GM21717 (cell line): ENCODE results near the gene HEATR1.
"Not testable (repeated sequence)": the region's sequence is repeated elsewhere in the genome, so short reads cannot be mapped to it uniquely, and the experiment has no call there.

ENCODE experiments used
- ATAC-seq: cut with Tn5 transposase; IDR thresholded peaks from one replicate; pipeline ENCODE4 v1.9.1; 2021; ENCODE audit warnings: mild to moderate bottlenecking, moderate library complexity; ENCODE audit not compliant: unreplicated experiment

Gene HEATR1, protein sequence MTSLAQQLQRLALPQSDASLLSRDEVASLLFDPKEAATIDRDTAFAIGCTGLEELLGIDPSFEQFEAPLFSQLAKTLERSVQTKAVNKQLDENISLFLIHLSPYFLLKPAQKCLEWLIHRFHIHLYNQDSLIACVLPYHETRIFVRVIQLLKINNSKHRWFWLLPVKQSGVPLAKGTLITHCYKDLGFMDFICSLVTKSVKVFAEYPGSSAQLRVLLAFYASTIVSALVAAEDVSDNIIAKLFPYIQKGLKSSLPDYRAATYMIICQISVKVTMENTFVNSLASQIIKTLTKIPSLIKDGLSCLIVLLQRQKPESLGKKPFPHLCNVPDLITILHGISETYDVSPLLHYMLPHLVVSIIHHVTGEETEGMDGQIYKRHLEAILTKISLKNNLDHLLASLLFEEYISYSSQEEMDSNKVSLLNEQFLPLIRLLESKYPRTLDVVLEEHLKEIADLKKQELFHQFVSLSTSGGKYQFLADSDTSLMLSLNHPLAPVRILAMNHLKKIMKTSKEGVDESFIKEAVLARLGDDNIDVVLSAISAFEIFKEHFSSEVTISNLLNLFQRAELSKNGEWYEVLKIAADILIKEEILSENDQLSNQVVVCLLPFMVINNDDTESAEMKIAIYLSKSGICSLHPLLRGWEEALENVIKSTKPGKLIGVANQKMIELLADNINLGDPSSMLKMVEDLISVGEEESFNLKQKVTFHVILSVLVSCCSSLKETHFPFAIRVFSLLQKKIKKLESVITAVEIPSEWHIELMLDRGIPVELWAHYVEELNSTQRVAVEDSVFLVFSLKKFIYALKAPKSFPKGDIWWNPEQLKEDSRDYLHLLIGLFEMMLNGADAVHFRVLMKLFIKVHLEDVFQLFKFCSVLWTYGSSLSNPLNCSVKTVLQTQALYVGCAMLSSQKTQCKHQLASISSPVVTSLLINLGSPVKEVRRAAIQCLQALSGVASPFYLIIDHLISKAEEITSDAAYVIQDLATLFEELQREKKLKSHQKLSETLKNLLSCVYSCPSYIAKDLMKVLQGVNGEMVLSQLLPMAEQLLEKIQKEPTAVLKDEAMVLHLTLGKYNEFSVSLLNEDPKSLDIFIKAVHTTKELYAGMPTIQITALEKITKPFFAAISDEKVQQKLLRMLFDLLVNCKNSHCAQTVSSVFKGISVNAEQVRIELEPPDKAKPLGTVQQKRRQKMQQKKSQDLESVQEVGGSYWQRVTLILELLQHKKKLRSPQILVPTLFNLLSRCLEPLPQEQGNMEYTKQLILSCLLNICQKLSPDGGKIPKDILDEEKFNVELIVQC (N-terminal part only)

DNA sequence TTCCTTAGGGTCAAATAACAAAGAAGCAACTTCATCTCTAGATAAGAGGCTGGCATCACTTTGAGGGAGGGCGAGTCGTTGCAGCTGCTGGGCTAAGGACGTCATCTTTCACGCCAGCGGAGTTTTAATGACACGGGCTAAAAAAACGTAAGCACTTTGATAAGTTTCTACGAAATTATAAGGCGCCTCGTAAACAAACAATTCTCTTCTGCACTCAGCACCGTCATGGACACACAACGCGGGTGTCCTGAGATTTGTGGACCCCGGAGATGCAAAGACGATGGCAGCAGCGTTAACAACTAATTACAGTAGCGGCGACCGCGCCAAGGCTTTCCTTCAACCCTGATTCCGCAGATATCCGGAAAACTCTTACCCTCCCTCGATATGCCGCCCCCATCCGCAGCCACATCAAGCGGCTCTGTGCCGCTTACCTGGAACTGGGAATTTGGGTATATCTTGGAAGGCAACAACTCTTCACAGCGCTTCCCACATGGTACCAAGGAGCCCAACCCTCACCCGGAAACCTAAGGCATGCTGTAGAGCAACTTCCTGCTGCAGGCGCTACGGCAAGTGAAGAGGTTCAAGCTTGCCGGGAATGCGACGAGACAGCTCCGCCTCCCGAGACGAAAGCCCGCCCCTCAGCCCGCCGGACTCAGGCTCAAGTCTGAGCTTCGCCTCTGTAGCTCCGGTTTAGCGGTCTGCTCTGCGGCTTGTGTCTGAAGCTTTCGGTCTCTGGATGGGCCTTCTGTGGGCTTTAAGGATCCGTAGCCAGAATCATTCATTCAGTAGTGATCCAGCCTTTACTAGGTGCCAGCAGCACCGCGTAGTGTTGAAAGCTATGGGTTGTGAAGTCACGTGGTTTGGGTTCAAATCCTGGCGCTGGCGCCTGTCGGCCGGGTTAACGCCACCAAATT, at the start of gene HEATR1:
Gene HEATR1, minus strand, starts transcription at position 526 of the 914 bp plus-strand sequence. Its CDS starts 421 bp downstream, at position 105.
- peak; percentile 98 for ATAC-seq

DNA sequence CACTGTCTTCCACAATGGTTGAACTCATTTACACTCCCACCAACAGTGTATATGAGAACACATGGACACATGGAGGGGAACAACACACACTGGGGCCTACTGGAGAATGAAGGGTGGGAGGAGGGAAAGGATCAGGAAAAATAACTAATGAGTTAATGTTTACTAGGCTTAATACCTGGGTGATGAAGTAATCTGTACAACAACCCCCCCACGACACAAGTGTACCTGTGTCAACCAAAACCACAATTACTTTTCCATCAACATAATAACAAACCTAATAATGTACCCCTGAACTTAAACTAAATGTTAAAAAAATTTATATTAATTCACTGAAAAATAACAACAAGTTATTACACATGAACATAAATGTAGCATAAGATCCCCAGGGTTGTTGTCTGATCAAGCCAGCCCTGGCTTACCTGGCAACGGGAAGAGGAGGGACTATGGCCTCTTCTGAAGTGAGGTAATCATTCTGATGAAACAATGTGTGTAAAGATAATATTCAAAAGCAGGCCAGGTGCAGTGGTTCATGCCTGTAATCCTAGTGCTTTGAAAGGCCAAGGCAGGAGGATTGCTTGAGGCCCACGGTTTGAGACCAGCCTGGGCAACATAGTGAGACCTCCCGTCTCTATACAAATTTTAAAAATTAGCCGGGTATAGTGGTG, 40.8 kb upstream of the HEATR1 start:
- no peak for ATAC-seq

DNA sequence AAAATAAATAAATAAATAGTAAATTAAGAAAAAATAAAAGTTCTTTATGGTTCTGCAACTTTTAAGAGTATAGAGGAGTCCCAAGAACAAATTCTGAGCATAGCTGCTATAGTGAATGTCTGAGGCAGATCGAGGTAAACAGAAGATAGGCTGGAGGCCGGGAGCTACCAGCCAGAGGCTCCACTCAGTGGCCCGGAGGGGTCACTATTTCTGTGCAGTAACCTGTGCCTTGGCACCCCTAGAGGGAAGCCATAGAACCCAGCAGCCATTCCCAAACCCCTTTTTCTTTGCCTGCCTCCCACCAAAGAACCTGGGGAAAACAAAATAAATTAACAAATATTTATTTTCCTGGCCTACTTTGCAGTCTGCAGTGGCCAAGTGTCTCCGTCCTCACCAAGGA, 38.4 kb upstream of the HEATR1 start:
- ATAC-seq = no peak

DNA sequence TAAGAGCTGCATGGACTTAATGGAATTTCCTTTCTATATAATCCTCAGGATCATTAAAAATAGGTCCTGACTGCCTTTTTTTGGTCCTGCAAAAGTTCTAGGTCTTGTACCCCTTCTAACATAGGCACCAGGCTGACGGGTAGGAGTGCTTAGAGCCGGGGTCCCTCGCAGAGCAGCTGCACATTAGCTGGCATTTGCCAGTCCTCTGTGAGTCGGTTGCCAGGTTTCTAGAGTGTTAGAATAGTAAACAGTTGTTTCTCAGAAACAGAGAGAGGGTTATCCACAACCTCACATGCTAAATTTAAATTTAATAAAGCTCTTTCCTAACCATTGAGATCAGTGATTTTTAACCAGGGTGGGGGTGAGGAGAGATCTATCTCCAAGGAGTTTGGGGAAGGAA, 35.4 kb upstream of the HEATR1 start:
- no peak for ATAC-seq

DNA sequence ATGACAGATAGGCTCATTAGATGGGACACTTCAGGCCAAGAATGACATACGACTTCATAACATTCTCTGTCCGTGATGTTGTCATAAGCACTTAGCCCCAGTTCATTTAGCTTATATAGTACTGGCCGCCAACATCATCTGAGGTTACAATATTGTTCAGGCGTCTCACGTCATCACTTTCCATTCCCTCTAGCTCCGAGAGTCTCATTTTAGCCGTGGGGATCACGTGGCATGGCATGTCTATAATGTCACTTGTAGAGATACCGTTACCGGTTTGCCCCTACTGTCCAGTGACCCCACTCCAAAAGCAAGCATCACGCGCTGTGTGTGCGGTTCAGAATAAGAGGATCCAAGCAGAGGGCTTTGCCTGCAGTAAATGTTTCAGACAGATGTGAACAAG, 34.6 kb upstream of the HEATR1 start:
- no peak for ATAC-seq

DNA sequence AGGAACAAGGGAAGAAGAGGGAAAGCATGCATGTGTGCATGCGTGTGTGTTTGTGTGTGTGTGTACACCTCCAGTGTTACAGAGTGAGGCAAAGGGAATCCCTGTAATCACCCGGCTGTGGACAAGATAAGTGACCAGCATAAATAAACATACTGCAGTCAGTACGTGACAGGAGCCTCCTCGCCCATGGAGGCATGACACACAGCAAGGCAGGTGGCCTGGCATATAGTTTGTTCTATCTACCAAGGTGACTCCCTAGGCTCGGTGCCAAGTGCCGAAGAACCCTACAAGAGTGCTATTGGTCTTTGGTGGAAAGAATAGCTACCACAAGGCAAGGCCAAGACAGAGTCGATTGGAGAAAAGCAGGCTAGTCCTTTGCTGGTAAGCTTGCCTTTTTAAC, 31.7 kb upstream of the HEATR1 start:
- no peak for ATAC-seq

DNA sequence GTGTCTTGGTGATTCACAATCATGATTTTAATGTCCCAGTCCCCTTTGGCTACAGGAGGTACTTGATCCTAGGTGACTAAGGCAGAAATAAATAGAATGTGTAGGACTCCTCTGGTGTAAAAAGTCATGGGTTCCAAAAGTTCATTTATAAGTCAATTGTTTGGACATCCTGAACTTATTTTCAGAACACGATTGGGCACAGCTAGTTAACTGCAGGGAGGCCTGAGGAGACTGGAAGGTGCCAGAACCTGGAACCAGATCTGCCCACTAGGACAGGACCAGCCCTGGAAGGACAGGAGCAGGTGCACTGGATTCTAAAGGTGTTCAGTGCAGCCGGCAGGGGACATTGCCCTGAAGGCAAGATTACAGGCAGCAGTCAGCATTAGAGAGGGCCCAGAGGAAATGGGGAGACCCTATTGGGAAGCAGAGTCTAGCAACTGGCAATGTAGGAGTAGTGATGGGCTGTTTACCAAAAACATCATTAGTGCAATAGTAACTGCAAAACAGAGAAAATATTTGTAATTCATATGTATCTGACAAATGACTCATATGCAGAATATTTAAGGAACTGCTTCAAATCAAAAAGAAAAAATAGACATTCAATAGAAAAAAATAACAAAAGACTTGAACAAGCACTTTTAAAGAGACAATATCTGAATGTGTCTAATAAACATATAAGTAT, 23.6 kb upstream of the HEATR1 start:
- no peak for ATAC-seq

DNA sequence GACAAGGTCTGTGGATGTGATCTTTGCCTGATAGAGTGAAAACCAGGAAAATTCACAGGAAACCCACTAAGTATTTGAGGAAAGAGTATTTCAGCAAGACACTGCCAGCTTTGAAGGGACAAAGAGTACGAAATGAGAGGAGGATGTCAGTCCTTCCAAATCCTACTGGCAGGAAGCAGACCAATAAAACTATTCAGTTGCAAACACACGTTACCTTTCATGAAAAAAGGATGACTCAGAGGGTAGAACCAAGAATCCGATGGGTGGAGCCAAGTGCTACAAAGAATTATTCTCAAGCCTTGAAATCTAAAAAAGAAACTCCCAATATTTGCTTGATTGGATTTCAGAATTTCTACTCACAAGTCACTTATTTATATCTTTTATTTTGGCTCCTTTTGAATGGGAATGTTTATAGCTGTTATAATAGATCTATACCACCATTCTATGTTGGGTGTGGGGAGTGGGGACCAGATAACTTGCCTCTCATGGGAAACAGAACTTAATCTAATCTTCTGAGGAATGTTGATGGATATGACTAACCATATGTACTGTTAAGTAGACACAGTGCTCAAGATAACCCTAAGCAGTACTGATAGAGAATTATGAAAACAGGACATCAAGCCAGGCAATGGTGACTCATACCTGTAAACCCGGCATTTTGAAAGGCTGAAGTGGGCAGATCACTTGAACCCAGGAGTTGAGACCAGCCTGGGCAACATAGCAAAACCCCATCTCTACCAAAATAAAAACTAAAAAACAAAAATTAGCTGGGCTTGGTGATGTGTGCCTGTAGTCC, 19.3 kb upstream of the HEATR1 start:
- ATAC-seq = no peak

DNA sequence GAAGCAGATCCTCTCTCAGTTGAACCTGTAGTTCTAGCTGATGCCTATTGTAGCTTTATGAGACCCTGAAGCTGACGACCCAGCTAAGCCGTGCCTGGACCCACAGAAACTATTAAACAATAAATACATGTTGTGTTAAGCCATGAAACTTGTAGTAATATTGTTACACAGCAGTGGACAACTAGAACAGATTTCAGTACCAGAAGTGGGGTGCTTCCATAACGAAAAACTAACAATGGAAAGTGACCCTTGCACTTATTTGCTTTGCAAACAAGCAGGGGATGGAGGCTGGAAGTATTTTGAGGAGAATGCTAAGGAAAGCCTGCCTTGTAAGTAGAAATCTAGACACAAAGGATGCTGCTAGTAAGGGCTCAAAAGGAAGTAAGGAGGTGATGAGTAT, 18.1 kb upstream of the HEATR1 start:
- ATAC-seq = no peak

DNA sequence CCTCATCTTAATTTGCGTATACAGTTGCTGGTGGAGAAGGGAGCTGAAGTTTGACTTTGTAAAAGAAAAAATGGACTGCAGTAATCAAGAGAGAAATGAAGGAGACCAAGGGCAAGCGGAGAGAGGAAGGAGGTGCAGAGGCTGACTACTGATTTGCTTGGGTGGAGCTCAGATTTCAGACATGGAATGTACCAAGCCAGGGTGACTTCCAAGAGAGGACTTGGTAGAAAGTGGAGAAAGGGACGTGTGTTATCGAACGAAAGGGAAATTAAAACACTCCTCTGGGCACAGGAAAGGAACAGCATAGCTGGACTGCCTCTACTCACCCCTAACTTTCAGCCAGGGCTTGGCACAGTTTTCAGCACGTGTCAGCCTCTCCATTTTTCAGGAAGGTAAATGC, 15.1 kb upstream of the HEATR1 start:
- ATAC-seq = no peak

DNA sequence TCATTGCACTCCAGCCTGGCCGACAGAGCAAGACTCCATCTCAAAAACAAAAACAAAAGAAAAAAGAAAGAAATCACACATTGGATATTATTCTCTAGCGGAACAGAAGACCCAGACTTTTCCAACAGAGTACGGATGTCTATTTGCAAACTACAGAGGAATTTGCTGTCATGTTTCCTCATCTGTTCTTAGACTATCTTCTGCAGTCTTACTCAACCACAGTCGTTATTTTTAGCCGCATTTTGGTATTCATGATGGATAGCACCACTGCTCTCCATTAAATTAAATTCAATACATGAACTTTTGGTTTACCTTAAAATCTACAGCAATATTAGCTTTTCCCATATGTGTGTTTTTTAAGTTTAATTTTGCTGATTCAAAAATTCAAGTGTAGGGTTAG, 14.2 kb upstream of the HEATR1 start:
- ATAC-seq = no peak

DNA sequence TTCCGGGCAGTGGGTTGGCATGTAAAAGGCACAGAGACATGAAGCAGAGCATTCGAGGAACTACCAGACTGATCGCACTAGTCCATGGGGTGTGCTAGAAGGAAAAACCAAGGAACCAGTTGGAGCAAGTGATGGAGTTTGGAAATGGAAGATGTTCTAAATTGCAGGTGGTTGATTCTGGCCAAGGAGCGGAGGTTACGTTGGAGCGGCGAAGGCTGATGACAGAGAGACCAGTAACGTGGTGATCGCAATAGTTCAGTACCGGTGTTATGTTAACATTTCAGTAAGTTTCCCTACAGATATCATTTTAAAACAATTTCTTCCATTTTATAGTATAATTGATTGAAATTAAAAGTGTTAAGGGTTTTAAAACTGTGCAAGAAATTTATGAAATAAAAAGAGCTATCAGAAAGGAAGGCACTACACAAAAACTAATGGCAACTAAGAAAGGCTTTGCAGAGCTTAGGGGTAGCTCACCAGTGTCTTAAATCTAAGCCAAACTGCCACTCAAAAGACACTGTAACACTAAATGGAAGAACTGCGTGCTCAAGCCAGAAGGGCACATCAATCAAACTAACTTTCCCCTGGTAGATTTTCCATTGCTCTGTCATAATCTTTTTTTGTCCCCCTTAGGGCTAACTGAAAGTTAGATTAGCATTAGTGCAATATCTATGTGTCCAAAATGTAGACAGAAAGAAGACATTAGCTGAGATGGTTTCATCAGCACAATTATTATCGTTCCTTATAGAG, 11.3 kb upstream of the HEATR1 start:
- ATAC-seq = no peak

DNA sequence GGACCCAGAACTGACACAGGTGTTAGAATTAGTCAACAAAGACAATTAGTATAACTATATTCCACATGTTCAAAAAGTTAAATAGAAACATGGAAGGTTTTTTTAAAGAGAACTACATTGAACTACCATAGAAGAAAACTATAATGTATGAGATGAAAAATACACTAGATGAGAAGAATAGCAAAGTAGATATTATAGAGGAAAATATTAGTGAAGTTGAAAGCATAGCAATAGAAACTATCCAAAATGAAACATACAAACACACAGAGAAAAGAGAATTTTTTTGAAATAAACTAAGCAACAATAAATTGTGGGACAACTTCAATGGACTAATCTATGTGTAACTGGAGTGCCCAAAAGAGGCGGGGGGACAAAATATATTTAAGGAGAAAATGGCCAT, 8.0 kb upstream of the HEATR1 start:
- no peak for ATAC-seq

DNA sequence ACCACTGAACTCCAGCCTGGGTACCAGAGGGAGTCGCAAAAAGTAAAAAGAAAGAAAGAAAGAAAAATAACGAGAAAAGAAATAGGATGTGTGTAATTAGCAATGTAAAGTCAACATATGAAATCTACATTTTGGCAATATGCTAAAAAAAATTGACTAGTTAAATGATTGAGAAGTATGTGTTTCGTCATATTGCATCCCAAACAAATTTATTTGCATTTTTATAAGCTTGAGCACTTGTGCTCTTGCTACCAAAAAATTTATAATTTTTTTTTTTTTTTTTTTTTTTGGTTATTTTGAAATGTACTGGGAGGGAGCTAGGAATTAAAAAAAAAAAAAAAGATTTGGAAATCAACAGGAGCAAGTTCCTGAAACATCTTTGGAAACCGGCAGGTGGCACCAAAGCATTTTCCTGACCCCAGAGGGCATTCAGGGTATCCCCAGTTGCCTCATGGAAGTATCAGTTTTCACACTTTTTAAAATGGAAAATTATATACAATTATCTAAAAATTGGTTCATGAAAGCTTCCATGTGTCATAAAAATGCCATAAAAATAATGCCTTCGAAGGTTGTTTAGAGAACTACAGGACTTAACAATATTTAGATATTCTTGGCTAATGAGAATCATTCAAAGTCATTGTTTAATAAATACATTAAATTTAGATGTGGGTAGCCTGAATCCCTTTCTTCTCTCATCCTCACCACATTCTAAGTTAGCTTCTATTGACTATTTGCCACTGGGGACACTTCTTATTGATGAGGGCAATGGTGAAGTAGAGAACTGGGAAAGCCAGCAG, 4.8 kb upstream of the HEATR1 start:
- ATAC-seq = no peak

DNA sequence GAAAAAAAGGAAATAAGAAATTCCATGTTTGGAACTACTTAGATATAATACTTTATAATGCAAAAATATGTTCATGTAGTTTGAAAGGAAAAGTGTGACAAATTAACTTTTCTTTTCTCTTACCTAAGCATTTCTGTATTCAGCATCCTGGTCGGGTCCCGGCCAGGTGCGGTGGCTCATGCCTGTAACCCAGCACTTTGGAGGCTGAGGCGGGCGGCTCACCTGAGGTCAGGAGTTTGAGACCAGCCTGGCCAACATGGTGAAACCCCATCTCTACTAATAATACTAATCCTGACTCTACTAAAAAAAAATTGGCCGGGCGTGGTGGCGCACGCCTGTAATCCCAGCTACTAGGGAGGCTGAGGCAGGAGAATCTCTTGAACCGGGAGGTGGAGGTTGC, 3.3 kb upstream of the HEATR1 start:
- not testable (repeated sequence) for ATAC-seq

DNA sequence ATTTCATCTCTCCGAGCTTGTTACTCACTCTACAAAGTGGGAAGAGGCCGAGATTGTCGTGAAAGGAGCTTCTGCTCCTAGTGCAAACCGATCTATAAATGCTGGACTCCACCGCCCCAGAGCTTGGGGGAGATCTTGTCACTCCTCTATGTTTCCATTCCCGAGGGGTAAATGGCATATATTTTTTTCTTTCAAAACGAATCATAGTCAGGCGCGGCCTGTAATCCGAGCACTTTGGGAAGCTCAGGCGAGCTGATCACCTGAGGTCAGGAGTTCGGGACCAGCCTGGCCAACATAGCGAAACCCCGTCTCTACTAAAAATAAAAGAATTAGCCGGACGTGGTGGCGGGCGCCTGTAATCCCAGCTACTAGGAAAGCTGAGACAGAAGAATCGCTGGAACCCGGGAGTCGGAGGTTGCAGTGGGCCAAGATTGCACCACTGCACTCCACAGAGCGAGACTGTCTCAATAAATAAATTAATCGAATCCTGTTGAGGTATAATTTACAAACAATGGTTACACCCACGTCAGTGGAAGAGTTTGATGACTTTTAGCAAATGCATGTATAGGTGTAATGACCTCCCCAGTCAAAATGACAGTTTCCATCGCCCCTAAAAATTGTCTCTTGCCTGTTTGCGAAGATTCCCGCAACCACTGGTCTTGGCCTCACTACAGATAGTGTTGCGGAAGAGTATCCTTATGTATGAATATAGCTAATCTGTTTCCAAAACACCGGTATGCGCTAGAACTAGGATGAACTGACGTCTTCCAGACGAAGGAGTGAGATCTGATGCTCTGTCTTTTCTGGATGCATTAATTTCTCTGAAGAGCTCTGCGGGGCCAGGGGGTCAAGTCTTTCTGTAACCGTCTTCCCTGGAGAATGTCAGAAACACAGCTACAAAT, 840 bp upstream of the HEATR1 start:
- ATAC-seq = no peak
